NCI-H2196 (cell line): ENCODE results near the gene RASGRP2.
A peak's percentile ranks its signal among the peaks of the same experiment; 100 is the strongest.

Source experiments
- DNase-seq: peaks from one replicate; lab custom pipeline; 2025; ENCODE audit not compliant: unreplicated experiment; lab: John Stamatoyannopoulos, UW

RASGRP2 gene

DNA sequence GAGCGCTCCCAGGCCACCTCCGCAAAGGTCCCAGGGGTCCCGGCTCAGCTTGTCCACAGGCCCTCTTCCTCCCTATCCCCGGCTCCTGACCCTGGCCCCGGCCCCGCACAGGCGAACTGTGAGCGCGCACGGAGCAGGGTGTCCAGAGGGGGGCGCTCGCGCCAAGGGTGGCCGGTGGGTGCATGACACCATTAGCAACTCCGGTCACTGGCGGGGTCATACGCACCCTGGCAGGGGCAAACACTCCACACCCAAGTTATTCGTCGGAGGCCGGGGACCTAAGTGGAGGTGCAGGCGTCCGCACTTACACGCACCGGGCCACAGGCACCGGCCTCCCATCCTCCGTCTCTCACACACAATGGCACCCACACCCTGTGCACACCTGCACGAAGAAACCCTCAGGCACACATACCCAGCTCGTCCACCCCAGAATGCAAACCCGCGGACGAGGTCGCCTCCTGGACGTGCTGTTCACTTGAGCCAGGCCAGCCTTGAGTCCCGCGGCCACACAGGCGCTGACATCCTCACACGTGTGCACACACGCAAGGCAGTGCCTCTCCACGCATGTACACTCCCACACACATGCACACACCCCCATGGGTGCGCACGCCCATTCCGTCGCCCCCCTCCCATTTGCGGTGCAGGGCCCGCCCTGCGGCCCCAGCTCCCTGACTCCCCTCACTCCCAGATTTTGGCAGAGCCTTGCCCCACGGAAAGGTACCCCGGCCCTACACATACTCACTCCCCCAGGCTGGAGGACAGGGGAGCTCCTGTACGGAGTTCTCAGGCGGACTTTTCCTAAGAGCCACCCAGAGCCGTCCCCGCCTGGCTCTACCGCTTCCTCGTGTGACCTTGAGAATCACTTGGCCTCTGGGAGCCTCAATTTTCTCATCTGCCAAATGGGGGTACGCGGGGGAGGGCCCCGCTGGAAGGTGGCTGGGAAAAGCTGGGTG, at the start of gene RASGRP2:
Gene RASGRP2 (minus strand): TSS at position 552 of the 953 bp plus-strand sequence. CDS start 1,276 bp downstream, outside the sequence.
- DNase-seq: peak; percentile 36

DNA sequence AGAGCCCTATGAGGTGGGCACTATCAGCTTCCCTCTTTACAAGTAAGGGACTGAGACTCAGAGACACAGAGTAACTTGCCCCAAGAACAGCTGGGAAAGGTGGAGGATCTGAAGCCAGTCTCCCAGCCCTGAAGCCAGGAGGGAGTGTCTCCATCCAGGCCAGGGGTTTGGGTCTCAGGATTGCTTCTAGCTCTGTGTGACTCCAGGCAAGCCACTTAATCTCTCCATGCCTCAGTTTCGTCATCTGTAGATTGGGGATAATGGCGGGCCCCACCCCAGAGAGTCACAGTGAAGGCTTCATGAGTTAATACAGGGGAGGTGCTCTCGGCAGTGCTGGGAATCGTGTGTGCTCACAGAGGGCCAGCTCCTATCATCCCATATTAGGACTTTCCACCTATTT, 48.5 kb upstream of the RASGRP2 start:
- no peak for DNase-seq

DNA sequence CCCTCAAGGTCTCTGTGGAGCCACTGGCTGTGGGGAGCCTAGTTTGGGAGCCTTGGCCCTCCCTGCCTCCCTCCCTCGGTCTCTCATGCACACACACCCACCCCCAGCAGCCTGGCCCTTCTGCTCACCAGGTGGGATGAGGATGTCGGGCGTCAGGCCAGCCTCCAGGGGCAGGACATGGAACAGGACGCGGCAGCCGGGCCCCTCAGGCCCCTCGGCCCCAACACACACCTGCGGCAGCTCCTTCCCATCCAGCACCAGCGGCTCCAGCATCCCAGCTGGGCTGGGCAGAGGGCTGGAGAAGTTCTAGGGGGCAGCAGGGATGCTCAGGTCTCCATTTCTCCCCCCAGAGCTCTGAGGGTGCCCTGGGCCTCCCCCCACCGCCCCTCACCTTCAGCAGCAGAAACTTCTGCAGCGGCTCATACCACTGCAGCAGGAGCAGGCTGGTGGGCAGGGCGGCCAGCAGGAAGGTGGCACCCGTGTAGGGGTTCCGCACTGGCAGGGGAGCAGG, 47.9 kb upstream of the RASGRP2 start:
- no peak for DNase-seq

DNA sequence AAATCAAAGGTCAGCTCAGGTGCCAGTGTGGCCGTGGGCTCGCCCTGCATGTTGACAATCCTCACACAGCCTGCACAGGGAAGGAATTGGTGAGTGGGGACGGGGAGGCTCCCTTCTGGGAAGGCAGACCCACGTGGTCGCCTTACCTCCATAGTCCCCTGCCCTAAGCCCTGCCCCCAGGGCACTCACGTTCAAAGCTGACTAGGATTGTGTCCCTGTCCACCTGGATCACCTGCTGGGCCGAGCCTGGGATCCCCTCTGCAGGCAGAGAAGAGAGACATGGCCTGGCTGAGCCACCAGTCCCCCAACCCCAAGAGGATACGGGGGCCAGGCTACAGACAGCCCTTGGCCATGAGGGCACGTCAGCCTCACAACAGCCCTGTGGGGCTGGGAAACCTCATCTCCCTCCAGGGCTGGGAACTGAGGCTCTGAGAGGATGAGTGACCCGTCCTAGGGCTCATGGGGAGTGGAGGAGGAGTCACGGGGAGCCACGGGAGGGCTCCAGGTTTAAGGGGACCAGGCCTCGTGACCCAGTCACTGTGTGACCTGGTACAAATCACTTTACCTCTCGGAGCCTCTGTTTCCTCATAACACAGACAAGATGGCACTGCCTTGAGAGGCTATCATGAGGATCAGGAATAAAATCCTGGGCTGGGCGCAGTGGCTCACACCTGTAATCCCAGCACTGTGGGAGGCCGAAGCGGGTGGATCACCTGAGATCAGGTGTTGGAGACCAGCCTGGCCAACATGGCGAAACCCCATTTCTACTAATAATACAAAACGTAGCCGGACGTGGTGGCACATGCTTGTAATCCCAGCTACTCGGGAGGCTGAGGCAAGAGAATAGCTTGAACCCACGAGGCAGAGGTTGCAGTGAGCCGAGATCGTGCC, 46.5 kb upstream of the RASGRP2 start:
- DNase-seq: no peak

DNA sequence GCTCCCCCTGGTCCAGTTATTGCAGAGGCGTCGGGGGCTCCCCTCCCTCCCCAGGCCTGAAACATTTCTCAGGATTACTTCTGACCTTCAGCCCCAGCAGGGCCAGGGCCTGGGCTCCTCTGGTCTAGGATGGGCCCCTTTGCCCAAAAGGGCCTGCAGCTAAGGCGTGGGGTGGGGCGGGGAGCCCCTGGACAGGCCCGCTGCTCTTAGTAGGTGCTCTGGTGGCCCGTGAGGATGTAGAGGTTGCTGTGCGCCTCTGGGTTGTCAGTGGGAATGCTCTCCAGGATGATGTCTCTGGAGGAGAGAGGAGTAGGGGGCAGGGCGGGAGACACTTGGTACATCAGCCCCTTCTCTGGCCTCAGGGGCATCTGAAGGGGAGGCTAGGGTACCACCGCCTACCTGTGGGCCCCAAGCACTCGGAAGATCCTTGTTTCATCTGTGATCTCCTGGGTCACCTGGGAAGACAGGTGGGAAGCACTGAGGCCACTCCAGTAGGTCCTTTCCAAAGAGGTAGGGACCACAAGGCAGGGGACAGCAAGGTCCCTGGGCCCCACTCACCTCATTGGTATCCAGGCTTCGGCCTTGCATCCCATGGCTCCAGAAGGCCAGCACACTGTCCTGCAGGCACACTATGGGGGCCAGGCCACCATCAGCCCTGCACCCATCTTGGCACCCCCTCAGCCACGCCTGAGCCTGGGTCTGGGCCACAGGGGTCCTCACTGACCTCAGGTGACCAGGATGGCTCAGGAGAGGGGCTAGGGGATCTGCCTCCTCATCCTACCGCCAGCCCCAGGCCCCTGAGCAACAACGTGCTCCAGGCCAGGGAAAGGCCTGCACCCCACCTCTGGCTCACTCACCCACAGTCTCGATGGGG, 45.6 kb upstream of the RASGRP2 start:
- DNase-seq: no peak

DNA sequence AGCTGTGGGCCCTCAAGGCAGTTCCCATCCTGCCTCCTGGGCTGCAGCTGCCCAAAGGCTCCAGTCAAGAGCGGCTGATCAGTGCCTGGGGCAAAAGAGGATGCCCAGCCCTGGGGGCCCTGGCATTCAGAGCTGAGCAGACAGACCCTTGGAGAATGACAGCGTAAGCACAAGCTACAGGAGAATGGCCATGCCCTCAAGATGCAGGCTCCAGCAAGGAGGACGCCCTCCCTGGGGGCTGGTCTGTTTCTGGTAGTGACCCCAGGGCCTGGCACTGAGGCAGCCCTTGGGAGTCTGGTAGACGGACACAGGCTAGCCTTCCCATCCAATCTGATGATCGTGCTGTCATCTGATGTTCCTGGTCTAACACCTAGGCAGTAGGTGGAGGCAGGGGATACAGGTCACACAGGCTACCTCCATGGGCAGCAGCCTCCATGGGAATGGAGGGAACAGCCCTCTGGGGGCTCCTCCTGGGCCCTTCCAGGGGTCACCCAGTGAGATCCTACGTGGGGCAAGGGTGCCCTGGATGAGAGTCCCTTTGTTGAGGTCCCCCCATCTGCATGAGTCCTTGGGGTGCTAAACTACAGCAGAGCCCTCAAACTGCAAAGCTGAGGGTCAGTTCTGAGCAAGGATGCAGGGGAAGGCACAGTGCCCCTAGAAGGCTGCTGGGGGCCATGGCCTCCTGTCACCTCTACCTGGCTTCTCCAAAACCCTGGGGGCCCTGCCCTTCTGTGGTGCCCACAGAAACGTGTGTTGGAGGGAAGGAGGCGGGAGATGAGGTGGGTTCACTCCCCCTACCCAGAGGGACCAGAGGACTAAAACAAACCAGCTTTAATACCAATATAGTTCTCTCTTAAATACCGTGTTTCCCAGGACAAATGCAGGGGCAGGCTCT, 44.6 kb upstream of the RASGRP2 start:
- no peak for DNase-seq

DNA sequence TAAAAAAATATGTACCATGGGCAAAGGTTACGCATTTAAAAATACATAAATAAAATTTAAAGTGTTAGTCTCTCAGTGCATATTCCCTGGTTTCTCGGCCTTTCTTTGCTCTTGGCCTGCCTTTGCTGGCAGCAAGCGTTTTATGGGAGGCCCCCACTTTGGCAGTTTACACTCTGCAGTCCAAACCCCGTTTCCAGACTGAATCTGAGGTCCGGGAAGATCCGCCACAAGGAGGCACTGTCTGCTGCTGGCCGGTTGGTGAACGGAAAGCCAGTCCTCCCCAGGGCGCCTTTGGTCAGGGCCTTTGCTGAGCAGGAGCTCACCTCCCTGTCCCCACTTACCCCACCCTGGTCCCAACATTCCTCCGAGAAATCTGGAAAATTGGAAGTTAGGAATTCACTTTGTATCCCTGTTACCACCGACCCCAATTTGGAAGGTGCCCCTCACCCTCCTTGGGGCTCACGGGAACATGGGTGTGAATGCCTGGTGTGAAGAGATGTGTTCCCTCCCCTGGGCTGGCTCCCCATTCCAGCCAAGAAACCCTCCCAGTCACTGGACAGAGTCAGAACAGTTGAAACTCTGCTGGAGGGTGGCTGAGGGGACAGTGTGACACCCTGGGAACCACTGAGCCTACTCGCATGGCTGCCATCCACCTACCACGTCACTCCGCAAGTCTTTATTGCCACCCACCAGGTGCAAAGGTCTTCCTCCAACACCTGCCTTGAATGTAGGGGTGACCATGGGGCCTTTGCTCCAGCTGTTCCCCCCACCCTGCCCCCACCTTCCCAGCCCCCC, 43.8 kb upstream of the RASGRP2 start:
- peak; percentile 48 for DNase-seq

DNA sequence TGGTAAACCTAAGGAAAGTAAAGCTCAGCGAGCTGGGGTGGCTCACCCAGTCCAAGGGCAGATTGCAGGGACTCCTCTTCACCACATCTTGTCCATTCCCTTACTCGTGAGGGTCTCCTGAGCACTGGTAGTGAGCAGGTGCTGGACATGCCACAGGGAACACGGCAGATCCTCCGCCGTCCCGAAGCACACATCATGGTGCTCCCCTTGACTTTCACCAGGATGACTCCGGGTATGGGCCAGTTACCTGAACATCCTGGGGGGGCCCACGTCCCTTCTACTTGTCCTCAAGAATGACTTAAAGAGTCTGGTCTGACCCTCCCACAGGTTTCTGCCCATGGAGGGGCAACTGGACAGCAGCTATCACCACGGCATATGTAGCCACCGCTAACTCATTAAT, 42.4 kb upstream of the RASGRP2 start:
- no peak for DNase-seq

DNA sequence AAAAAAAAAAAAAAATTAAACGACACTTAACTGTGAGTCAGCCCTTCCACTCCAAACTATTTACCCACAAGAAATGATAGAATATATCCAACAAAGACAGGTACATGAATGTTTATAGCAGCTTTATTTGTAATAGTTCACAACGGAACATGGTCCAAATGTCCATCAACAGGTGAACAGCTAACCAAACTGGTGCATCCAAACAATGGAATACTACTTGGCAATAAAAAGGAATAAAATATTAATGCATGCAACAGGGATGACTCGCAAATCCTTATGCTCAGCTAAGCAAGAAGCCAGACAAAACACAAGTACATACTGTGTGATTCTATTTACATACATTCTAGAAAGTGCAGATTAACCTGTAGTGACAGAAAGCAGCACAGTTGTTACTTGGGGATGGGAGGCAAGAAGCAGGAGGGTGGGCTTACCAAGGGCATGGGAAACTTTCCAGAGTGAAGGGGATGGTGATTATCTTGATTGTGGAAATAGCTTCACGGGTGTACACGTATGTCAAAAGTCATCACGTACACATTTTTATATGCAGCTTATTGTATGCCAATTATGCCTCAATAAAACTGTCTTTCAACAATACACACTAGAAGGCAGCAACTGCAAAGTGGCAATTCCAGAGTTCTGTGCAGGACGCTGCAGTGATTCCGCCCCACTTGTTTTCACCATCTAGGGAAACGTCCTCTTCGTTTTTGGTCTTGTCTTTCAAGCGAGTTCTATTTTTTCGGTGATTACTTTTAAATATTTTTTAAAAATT, 41.1 kb upstream of the RASGRP2 start:
- DNase-seq: no peak

DNA sequence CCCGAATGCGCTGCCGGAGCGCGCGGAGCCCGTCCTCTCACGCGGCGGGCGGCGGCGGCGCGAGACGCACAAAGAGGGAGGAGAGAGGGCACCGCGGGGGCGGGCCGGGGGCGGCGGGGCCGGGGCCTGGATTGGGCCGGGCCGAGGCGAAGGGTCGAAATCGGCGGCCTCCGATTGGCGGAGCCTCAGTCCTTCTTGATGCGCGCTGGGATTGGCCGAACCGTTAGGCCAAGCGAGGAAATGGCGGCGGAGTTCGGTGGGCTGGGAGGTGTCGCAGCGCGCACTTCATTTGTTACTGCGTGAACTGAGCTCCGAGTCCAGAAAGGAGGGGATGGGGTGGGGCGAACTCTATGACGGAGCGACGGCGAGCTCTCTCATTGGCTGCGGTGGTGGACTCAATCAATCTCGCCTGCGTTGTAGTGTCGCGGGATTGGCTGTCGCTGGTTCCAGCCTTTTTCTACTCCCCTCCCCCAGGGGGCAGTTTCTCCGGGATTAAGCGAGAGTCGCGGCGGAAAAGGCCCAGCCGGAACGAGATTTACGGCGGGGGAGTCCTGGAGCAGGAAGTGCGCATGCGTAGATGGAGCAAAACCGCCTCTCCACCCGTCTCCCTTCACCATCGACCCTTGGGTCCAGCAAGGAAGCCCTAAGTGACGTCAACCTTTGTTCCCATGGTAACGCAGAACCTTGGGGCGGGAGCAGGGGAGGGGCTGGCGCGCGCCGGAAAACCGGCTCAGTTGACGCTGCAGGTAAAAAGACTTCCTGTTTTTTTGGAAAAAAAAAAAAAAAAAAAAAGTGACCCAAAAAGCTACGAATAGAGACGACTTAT, 34.7 kb upstream of the RASGRP2 start, which contains the start of gene SF1:
Gene SF1 (minus strand): TSS at position 70 of the 826 bp plus-strand sequence. CDS start 150 bp downstream, outside the sequence.
- peak; percentile 100 for DNase-seq

DNA sequence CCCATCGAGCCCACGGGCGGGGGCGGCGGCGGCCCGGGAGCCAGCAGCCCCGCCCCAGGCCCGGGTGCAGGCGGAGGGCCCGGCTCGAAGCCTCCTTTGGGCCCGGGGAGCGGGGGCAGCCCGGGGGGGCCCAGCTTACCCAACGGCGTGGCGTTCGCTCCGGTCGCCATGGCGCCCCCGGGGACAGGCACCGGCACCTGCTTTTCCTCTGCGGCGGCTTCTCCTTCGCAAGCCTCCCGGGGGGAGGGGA, 34.2 kb upstream of the RASGRP2 start:
- DNase-seq: no peak

DNA sequence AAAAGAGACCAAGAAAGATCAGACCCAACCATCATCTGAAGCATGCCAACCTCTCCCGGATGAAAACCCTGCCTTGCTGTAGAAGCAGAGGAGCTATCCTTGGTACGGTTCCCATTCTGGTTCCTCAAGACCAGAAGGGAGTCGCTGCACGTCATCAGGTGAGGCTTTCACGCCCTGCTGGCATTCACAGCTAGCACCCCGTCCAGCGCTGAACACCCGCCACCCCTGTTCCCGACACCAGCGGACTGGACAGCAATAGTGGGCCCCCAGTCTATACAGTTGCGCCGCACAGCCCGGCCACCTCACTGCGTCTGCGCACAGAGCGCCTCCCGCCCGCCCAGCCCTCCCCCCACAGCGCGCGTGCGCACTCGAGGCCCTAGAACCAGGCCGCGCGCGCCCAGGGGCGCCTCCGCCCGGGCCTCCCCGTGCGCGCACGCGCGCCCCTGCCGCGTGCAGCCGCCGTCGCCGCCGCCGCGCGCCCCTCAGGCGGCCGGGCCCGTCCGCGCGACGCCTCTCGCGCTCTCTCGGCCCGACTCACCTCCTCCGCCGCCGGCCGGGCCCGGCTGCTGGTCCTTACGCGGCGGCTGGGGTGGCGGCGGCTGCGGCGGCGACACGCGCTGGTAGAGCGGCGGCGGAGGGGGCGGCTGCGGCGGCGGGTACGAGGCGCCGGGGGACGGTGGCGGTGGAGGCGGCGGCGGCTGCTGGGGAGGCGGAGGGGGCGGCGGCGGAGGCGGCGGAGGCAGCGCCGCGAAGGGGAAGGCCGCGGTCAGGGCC, 33.7 kb upstream of the RASGRP2 start:
- DNase-seq: peak; percentile 94

DNA sequence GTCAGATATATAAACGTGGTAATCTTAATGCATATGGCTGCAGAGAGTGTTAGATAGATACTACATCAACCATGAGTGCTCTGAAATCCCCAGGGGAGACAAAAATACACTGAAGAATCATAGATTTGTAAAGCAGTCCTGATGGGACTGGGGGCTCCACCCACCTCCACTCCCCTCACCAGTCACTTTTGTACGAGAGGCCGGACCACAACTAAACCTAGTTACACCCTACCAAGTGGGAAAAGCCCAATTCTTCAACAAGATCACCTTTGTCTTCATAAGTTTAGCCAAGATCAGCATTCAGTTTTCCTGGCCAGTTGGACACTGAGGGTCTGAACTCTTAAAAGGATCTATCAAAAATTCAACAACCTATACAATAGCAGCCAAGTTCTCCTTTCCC, 32.9 kb upstream of the RASGRP2 start:
- DNase-seq: no peak

DNA sequence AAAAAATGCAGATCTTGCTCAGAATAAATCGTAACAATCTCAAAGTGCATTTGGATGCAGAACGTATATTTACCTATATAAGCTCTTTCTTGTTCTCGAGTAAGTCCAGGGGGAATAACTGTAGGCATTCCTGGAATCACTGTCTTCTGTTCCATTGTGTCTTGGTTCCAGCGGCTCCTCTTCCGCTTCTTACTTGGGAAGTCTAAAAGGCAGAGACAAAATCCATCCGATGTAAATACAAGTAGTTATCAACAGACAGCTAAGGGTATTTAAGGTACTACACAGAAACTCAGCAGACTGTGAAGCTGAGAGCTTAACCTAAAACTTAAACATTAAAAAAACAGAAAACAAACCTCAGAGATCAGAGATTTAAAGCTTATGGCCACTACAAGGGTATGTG, 32.5 kb upstream of the RASGRP2 start:
- no peak for DNase-seq

DNA sequence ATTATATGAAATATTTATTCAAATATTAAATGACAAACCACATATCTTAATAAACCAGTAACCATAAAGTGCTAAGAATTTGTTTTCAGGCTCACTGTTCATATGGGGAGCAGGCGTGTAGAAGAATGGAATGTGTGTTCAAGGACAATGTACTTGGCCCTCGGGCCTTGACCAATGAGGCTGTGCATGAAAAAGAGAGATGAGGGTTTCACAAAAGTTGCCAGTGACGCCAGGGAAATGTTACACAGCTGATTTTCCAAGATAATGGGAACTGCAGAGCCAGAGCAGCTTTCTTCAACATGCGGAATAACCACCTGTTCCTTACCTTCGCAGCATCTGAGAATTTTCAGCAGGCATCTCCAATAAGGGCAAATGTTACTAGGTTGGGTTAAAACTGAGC, 30.2 kb upstream of the RASGRP2 start:
- DNase-seq: no peak

DNA sequence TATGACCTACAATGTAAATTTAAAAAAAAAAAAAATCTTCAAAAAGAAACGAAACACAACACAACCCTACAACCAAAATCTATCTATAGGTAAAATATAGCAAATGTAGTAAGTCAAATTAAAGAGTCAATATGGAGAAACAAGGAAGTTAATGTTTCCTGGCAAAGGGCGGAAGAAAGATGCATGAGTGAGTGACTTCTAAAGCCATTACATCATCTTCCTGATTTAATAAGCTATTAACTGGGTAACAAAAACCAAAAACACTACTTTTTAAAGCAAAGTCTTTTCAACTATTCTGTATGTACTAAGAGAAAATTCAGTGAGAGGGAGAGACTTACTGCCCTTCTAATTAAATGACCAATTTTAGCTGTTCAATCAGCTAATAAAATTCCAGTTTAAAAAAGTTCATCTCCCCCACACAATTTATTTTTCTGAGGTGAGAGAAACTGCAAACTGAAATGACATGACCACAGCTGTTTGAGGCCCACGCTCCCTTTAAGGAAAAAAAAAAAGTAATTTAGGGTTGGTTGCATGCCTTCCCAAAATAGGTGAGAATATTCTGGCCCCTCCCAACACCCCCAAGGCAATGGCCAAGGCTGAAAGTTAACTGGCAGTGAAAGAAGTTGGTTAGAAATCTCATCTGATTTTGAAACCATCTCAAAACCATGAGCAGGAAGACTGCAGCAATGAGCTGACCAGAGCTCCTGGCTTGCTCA, 28.5 kb upstream of the RASGRP2 start:
- DNase-seq: no peak
